Right lobe of liver (tissue), 6 donors: Measurements from ENCODE around the gene ZNF592. TPM values are rescaled to one million over a fixed set of nuclear protein-coding genes. Genes with fewer than 3 reads are reported as not detected.

Source experiments
- ATAC-seq, 4 donors: fragments of 200-7000 bp; cut with Tn5 transposase; one replicate each; pipeline ENCODE4 v1.9.1; 2020; ENCODE audit warnings: mild to moderate bottlenecking in 4 of 4, moderate library complexity in 4 of 4
- DNase-seq, 3 donors: peaks; one replicate each; pipeline ENCODE4 v3.0.0-alpha.2; 2020
- H3K27ac ChIP-seq, 3 donors: fragments of 200-600 bp; one replicate each; pipeline ENCODE4 v1.8.0; 2022
- H3K27me3 ChIP-seq, 2 donors: fragments of 200-600 bp; one replicate each; pipeline ENCODE4 v1.8.0; 2022
- H3K36me3 ChIP-seq, 4 donors: fragments of 200-600 bp; sonication (generic) in 1 of 4; one replicate each; pipeline versions ENCODE4 v1.5.1 to v1.8.0; 2017 to 2022; ENCODE audit warnings: control low read depth in 1 of 4
- H3K4me1 ChIP-seq, 4 donors: fragments of 200-600 bp; sonication (generic) in 1 of 4; one replicate each; pipeline versions ENCODE4 v1.5.1 to v1.8.0; 2017 to 2022; ENCODE audit warnings: control low read depth in 1 of 4
- H3K4me3 ChIP-seq, 3 donors: fragments of 200-600 bp; one replicate each; pipeline ENCODE4 v1.8.0; 2022
- H3K9me3 ChIP-seq, 4 donors: fragments of 200-600 bp; sonication (generic) in 1 of 4; one replicate each; pipeline versions ENCODE4 v1.5.1 to v1.8.0; 2017 to 2022; ENCODE audit warnings: control low read depth in 1 of 4
- POLR2A ChIP-seq: fragments of 450-650 bp; IDR thresholded peaks from one replicate; pipeline ENCODE4 v1.6.1; 2017; ENCODE audit warnings: antibody characterized with exemption, mild to moderate bottlenecking
- WGBS: methylation state at CpG from one replicate; pipeline ENCODE4 v1.1.6; 2018; ENCODE audit warnings: low coverage, low lambda C conversion rate; ENCODE audit not compliant: insufficient coverage; ENCODE audit errors: missing lambda C conversion rate; 5-methylcytosine and 5-hydroxymethylcytosine counted together
- intact Hi-C, 2 donors: fragments of 100-400 bp; cut with DNase I; formaldehyde crosslinking; loops; one replicate each; pipeline versions ENCODE4 v1.11.2 to v1.14.1; 2022
- total RNA-seq, 6 experiments: library from RNA; depleted of rRNA in 2 of 6; stranded (reverse); fragments of >200 nt in 2 of 6; fragmentation: NEBNext Ultra II Directional in 3 of 6; extraction: Animal tissue kit (Norgen Biotek cat#: 25700) in 3 of 6; gene quantifications; one replicate each; pipeline versions ENCODE4 v1.1.0 to v1.2.4, GENCODE V29; 2016 to 2023
- TF ChIP-seq, protein P1 (sequence below), 4 donors: fragments of 200-600 bp in 3 of 4; fragments of 450-650 bp in 1 of 4; IDR thresholded peaks; one replicate each; pipeline versions ENCODE4 v1.5.1 to v1.8.0; 2016 to 2022; ENCODE audit warnings: antibody characterized with exemption in 4 of 4, mild to moderate bottlenecking in 2 of 4
- donor health status: DM: no; HTN: yes; CAD: no.
- donor health status: DM: no; HTN: no; CAD: no.
- donor health status: DM: no; HTN: no; CAD: no.
- donor health status: DM: no; HTN: yes; CAD: no.
- donor health status: DM: no; HTN: yes; CAD: no.

Gene ZNF592
- total RNA-seq, 6 experiments from 2014 or later = 10.8 to 13.2 (median 12.1) TPM

DNA sequence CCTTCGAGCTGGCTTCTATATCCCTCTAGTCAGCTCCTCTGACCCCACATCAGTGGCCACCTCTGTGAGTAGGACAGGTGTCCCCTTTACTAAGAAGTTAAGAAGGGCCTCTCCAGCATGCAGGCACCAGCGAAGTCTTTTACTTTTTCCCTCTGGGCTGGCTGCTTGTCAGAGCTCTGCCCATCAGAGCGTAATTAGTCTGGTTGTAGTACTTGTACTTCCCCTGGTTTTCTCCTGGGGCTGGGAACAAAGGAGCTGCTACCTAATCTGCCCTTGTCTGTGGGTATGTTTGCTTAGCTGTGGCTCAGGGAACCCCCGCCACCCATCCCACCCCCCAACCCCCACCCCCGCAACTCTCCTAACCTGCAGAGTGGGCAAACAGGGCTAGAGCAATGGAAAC is 41.4 kb downstream of the ZNF592 start:
- 96% methylated on average over 3 of the region's 5 CpGs for WGBS
- no peak overlapping the region for H3K4me3 ChIP-seq
- TF ChIP-seq, protein P1, sequence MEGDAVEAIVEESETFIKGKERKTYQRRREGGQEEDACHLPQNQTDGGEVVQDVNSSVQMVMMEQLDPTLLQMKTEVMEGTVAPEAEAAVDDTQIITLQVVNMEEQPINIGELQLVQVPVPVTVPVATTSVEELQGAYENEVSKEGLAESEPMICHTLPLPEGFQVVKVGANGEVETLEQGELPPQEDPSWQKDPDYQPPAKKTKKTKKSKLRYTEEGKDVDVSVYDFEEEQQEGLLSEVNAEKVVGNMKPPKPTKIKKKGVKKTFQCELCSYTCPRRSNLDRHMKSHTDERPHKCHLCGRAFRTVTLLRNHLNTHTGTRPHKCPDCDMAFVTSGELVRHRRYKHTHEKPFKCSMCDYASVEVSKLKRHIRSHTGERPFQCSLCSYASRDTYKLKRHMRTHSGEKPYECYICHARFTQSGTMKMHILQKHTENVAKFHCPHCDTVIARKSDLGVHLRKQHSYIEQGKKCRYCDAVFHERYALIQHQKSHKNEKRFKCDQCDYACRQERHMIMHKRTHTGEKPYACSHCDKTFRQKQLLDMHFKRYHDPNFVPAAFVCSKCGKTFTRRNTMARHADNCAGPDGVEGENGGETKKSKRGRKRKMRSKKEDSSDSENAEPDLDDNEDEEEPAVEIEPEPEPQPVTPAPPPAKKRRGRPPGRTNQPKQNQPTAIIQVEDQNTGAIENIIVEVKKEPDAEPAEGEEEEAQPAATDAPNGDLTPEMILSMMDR (IDR thresholded peaks at IDR 0.05) = no peak
- no peak for TF ChIP-seq POLR2A
- intact Hi-C loops = no loop called here
- no peaks in the 10 kb centered on the region for H3K27me3 ChIP-seq
- H3K36me3 ChIP-seq = peaks cover 0 to 35% (median 5%) of the 10 kb centered on the region in 4 donors
- no peak overlapping the region for H3K27ac ChIP-seq
- peaks cover 0 to 12% (median 1%) of the 10 kb centered on the region in 4 donors for H3K4me1 ChIP-seq
- no peaks in the 10 kb centered on the region for H3K9me3 ChIP-seq
- no peak for DNase-seq
- no peak for ATAC-seq

GRCh38 chr15:84790676-84791075 is 42.3 kb downstream of the ZNF592 start:
- no CpG with 5 or more reads among the region's 4 CpGs for WGBS
- peaks cover 0 to 12% (median 1%) of the 10 kb centered on the region in 4 donors for H3K4me1 ChIP-seq
- peaks cover 0 to 38% (median 4%) of the 10 kb centered on the region in 4 donors for H3K36me3 ChIP-seq
- ATAC-seq (peak in 1 of 4 donors; percentile 11), DNase-seq (no peak)
- H3K9me3 ChIP-seq = no peaks in the 10 kb centered on the region
- no peak overlapping the region for H3K4me3 ChIP-seq
- intact Hi-C loops = no loop called here
- H3K27me3 ChIP-seq = no peaks in the 10 kb centered on the region
- TF ChIP-seq, protein P1 (IDR thresholded peaks at IDR 0.05) = no peak
- TF ChIP-seq POLR2A = no peak
- no peak overlapping the region for H3K27ac ChIP-seq

GRCh38 chr15:84791763-84792162 is 43.4 kb downstream of the ZNF592 start:
- TF ChIP-seq POLR2A = no peak
- TF ChIP-seq, protein P1 (IDR thresholded peaks at IDR 0.05) = no peak
- 89% methylated on average over 2 of the region's 2 CpGs for WGBS
- peaks cover 0 to 12% (median 1%) of the 10 kb centered on the region in 4 donors for H3K4me1 ChIP-seq
- DNase-seq (no peak), ATAC-seq (no peak)
- H3K36me3 ChIP-seq = peaks cover 0 to 44% (median 4%) of the 10 kb centered on the region in 4 donors
- H3K27me3 ChIP-seq = no peaks in the 10 kb centered on the region
- no peak overlapping the region for H3K27ac ChIP-seq
- intact Hi-C loops = no loop called here
- no peak overlapping the region for H3K4me3 ChIP-seq
- H3K9me3 ChIP-seq = no peaks in the 10 kb centered on the region

DNA sequence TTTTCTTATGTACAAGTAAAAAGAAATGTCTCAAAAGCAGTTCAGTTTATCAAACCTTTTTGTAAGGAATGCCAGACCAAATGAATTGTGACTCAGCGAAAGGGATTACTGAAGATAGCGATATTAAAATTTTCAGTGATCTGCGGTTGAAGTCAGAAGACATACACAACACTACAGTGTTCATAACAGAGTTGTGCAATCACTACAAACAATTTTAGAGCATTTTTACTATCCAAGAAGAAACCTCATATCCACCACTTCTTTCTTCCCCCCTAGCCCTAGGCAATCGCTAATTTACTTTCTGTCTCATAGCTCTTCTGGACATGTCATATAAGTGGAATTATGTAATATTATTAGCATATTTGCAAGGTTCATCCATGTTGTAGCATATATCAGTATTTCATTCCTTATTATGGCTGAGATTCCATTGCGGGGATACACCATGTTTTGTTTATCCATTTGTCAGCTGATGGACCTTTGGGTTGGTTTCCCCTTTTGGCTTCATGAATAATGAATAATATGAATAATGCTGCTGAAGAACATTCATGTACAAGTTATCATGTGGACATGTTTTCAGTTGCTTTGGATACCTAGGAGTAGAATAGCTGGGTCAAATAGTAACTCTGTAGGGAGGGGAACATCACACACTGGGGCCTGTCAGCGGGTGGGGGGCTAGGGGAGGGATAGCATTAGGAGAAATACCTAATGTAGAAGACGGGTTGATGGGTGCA is 45.2 kb downstream of the ZNF592 start:
- Histone ChIP-seq H3K4me1 (peaks cover 0 to 2% (median 0%) of the 10 kb centered on the region in 4 donors), H3K9me3 (no peaks in the 10 kb centered on the region), H3K27me3 (no peaks in the 10 kb centered on the region), H3K27ac (no peak overlapping the region), H3K36me3 (peaks cover 0 to 61% (median 9%) of the 10 kb centered on the region in 4 donors), H3K4me3 (no peak overlapping the region)
- ATAC-seq (no peak), DNase-seq (no peak)
- 89% methylated on average over 7 of the region's 7 CpGs for WGBS
- intact Hi-C loops = no loop called here
- TF ChIP-seq, protein P1 (IDR thresholded peaks at IDR 0.05) = no peak
- TF ChIP-seq POLR2A = no peak
